ENCODE measurements around the gene SMYD3. TPM values are rescaled to one million over a fixed set of nuclear protein-coding genes. Genes with fewer than 3 reads are reported as not detected.

SMYD3 gene
- total RNA-seq, 4 donors from 2014 or later: 15.6 to 21.1 (median 18.4) TPM

DNA sequence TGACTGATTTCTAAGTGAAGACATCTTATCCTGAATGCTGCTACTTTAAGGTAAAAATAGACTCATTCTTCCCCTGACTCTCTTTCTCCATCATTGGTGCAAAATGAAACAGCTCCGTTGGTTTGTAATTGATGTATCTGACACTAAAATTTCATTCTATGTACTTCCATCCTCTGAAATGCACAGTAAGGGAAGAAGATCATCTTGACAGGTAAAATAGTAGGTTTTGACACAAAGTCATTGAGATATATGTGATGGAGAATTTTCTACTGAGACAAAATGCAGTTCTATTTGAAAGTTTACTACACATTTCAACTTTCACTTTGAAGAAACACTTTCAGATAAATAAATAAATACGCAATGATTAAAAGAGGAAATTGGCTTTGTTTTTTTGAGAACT lies 348.9 kb downstream of the SMYD3 start:
- TF ChIP-seq, protein P1, sequence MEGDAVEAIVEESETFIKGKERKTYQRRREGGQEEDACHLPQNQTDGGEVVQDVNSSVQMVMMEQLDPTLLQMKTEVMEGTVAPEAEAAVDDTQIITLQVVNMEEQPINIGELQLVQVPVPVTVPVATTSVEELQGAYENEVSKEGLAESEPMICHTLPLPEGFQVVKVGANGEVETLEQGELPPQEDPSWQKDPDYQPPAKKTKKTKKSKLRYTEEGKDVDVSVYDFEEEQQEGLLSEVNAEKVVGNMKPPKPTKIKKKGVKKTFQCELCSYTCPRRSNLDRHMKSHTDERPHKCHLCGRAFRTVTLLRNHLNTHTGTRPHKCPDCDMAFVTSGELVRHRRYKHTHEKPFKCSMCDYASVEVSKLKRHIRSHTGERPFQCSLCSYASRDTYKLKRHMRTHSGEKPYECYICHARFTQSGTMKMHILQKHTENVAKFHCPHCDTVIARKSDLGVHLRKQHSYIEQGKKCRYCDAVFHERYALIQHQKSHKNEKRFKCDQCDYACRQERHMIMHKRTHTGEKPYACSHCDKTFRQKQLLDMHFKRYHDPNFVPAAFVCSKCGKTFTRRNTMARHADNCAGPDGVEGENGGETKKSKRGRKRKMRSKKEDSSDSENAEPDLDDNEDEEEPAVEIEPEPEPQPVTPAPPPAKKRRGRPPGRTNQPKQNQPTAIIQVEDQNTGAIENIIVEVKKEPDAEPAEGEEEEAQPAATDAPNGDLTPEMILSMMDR (IDR thresholded peaks at IDR 0.05; ENCODE audit: low read depth): no peak

DNA sequence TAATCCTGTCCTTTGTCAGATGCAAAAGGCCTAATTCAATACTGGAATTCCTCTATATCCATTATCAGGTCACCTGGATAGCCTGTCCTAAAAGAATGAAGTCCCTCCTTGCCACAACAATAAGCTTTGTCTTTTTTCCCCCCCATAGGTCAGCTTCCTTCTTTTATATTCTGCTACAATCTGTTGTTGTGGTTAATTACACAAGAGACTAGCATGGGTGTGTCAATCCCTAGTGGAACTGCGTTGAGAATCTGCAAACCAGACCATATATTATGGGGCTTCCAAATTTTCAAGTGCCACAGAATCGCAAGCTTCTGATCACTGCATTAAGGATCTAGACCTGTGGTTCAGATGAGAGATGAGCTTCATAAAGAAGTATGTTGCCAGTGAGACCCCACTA lies 349.6 kb downstream of the SMYD3 start:
- TF ChIP-seq, protein P1 (IDR thresholded peaks at IDR 0.05; ENCODE audit: low read depth): no peak

DNA sequence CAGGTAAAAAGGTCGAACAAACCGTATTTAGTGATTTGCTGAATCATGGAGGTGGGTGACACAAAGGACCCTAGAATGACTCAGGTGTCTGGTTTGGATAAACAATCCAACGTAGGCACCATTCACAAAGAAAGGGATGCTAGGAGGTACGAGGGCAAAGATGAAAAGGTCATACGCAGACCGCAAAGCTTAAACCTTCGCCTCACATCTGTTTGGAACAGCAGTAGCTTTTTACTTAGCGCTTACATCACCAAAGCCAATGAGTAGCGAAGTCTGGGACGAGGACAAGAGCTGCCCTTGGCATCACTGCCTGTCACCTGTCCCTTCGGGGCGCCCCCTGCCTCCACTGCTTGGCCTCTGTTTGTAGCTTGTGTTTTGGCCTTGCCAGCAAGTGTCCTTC lies 350.2 kb downstream of the SMYD3 start:
- TF ChIP-seq, protein P1 (IDR thresholded peaks at IDR 0.05; ENCODE audit: low read depth): no peak

DNA sequence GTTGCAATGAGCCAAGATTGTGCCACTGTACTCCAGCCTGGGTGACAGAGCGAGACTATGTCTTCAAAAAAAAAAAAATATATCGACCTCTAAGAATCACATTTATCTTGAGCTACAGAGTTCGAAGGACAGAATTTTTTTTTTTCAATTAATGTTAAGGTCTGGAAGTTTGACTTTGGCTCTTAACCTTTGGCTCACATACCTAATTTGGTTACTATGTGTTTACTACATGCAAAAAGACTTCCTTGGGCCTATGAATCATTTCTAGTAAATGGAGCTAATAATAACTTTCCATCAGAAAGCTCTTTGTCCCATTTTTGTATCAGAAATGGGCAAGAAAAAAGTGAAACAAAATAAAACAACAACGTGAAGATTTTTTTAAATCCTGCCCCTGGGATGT lies 351.2 kb downstream of the SMYD3 start:
- TF ChIP-seq, protein P1 (IDR thresholded peaks at IDR 0.05; ENCODE audit: low read depth): no peak

DNA sequence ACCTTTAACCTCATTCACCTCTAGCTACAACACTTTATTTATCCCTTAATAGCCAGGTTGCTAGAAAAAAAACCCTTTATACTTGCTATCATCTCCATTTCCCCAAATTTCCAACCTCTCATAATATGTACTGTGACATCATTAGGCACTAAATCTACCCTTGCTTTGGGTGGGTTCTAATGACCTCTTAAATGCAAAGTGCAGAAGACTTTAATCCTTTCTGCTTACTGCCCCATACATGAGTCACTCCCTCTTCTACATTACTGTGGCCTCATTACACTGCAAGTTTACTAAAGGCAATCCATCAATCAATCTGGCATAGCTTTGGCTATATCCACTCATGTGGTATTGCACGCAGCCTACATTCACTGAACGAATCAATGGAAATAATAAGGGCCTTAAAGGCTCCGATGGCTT lies 353.3 kb downstream of the SMYD3 start:
- TF ChIP-seq, protein P1 (IDR thresholded peaks at IDR 0.05; ENCODE audit: low read depth): no peak

DNA sequence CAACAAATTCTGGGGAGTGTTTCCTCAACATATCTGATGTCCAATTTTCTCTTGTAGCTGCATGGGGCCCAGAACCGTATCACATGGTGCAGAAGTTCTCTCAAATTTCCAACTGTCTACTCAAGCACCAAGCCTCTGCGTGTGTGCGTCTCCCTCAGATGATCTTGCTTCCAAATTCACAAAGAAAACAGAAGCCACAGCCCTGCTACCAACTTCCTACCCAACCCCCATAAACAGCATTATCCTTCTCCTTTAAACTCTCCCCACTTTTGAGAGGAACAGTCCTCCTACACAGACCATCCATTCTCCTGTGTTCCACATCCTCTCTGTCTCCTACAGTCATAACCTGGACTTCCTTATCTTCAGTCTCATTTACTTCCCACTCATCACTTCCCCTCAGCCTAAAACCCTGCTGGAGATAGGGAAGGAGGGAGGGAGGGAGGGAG lies 354.1 kb downstream of the SMYD3 start:
- TF ChIP-seq, protein P1 (IDR thresholded peaks at IDR 0.05; ENCODE audit: low read depth): no peak

DNA sequence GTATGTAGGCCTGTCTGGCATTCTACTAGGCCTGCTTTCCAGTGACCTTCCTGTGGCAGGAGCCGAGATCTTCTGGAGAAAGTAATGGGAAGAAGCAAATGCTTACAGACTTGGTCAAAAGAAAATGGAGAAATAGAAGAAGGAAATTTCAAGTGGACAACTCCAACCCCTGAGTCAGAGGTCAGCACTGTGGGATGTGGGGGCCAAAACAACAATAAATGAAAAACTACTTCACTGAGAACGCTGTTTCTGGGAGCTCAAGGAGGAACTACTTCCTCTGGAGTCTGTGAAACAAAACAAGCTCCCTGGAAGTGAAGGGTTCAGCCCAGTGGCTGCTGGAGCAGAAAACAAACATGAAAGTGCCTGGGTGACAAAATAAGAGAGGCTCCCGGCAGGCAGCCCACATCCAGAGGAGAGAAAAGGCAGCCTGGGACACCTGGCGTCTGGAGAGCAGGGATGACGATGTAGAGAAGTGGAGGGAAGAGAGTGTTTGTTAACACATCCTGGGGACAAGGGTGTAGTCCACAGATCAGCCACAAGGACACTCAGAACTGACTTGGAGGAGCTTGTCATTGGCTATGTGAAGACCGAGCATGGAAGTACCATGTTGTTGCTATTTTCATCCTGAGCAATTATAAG lies 355.2 kb downstream of the SMYD3 start:
- TF ChIP-seq, protein P1 (IDR thresholded peaks at IDR 0.05; ENCODE audit: low read depth): no peak
